ENCODE measurements around the gene PRR3. TPM values are rescaled to one million over a fixed set of nuclear protein-coding genes. Genes with fewer than 3 reads are reported as not detected.
A peak's percentile ranks its signal among the peaks of the same experiment; 100 is the strongest.

PRR3 gene
- polyA plus RNA-seq, 3 donors from 2014 or later, result 1.0 to 9.0 (median 3.6) TPM

- Mint-ChIP-seq H3K9me3 (no peaks in the 10 kb centered on the region), H3K27me3 (ENCODE audit: low read depth in 3 of 3) (peaks cover 10 to 12% (median 11%) of the 10 kb centered on the region in 3 donors), H3K36me3 (peaks cover under 1 to 3% (median 3%) of the 10 kb centered on the region in 3 donors), H3K4me1 (peaks cover 37 to 40% of the 10 kb centered on the region in 2 donors), H3K27ac (peak overlapping the region in 3 of 6 donors; percentile 39 to 86 (median 62)), H3K4me3 (peak overlapping the region in 1 of 5 donors; percentile 69)
- DNase-seq, result peak in 1 of 3 donors; percentile 70
Observed at GRCh38 chr6:30568245-30568644, 11.2 kb downstream of the PRR3 start.

GRCh38 chr6:30570263-30570662 is 13.2 kb downstream of the PRR3 start:
- no peak for DNase-seq
- H3K4me3 Mint-ChIP-seq, result peak overlapping the region; percentile 96 to 100 (median 99)
- peaks cover 0 to 3% (median 3%) of the 10 kb centered on the region in 3 donors for H3K36me3 Mint-ChIP-seq
- H3K27me3 Mint-ChIP-seq (ENCODE audit: low read depth in 3 of 3), result peaks cover 10 to 12% (median 11%) of the 10 kb centered on the region in 3 donors
- no peaks in the 10 kb centered on the region for H3K9me3 Mint-ChIP-seq
- peak overlapping the region; percentile 99 to 100 (median 100) for H3K27ac Mint-ChIP-seq
- peaks cover 51 to 56% of the 10 kb centered on the region in 2 donors for H3K4me1 Mint-ChIP-seq

- DNase-seq, result no peak
- H3K4me1 Mint-ChIP-seq, result peaks cover 51 to 56% of the 10 kb centered on the region in 2 donors
- peak overlapping the region; percentile 99 to 100 (median 100) for H3K27ac Mint-ChIP-seq
- H3K9me3 Mint-ChIP-seq, result no peaks in the 10 kb centered on the region
- peak overlapping the region; percentile 96 to 100 (median 99) for H3K4me3 Mint-ChIP-seq
- peaks cover 10 to 12% (median 11%) of the 10 kb centered on the region in 3 donors for H3K27me3 Mint-ChIP-seq (ENCODE audit: low read depth in 3 of 3)
- peaks cover 0 to 3% (median 3%) of the 10 kb centered on the region in 3 donors for H3K36me3 Mint-ChIP-seq
Observed at GRCh38 chr6:30570740-30571074, 13.6 kb downstream of the PRR3 start.

- DNase-seq, result peak; percentile 99 to 100 (median 100)
- Mint-ChIP-seq H3K4me1 (peaks cover 51 to 57% of the 10 kb centered on the region in 2 donors), H3K27ac (peak within 1 kb of the TSS; percentile 99 to 100 (median 100))
Observed at GRCh38 chr6:30571075-30571761, 14.1 kb downstream of the PRR3 start, which contains the start of gene ABCF1. Gene ABCF1 (plus strand): TSS chr6:30571442. CDS start chr6:30571488, 46 bp downstream.

GRCh38 chr6:30571762-30572082 is 14.6 kb downstream of the PRR3 start:
- Mint-ChIP-seq H3K27ac (peak overlapping the region; percentile 99 to 100 (median 100)), H3K9me3 (no peaks in the 10 kb centered on the region), H3K36me3 (peaks cover 0 to 6% (median 6%) of the 10 kb centered on the region in 3 donors), H3K4me3 (peak overlapping the region; percentile 96 to 100 (median 99)), H3K27me3 (ENCODE audit: low read depth in 3 of 3) (peaks cover 8 to 13% (median 12%) of the 10 kb centered on the region in 3 donors), H3K4me1 (peaks cover 55 to 62% of the 10 kb centered on the region in 2 donors)
- no peak for DNase-seq

More at GRCh38 chr6:30571075-30571761, 14.1 kb downstream of the PRR3 start, which contains the start of gene ABCF1:
- Mint-ChIP-seq H3K36me3 (peaks cover 0 to 3% (median 3%) of the 10 kb centered on the region in 3 donors), H3K4me3 (peak within 1 kb of the TSS; percentile 96 to 100 (median 99)), H3K27me3 (ENCODE audit: low read depth in 3 of 3) (peaks cover 10 to 12% (median 11%) of the 10 kb centered on the region in 3 donors), H3K9me3 (no peaks in the 10 kb centered on the region)

GRCh38 chr6:30572148-30572547 is 15.1 kb downstream of the PRR3 start:
- peaks cover 3 to 11% (median 10%) of the 10 kb centered on the region in 3 donors for H3K36me3 Mint-ChIP-seq
- no peaks in the 10 kb centered on the region for H3K9me3 Mint-ChIP-seq
- peaks cover 59 to 66% of the 10 kb centered on the region in 2 donors for H3K4me1 Mint-ChIP-seq
- H3K4me3 Mint-ChIP-seq, result peak overlapping the region; percentile 96 to 100 (median 99)
- no peak for DNase-seq
- H3K27me3 Mint-ChIP-seq (ENCODE audit: low read depth in 3 of 3), result peaks cover 8 to 14% (median 12%) of the 10 kb centered on the region in 3 donors
- H3K27ac Mint-ChIP-seq, result peak overlapping the region; percentile 99 to 100 (median 100)

- H3K36me3 Mint-ChIP-seq, result peaks cover 13 to 20% (median 20%) of the 10 kb centered on the region in 3 donors
- peak overlapping the region; percentile 2 to 31 (median 13) for H3K4me3 Mint-ChIP-seq
- no peak for DNase-seq
- peaks cover 61 to 69% of the 10 kb centered on the region in 2 donors for H3K4me1 Mint-ChIP-seq
- H3K27me3 Mint-ChIP-seq (ENCODE audit: low read depth in 3 of 3), result peaks cover 8 to 14% (median 12%) of the 10 kb centered on the region in 3 donors
- H3K27ac Mint-ChIP-seq, result peak overlapping the region; percentile 15 to 100 (median 100)
- H3K9me3 Mint-ChIP-seq, result no peaks in the 10 kb centered on the region
Observed at GRCh38 chr6:30573113-30573512, 16.0 kb downstream of the PRR3 start.

GRCh38 chr6:30578051-30578450 is 21.0 kb downstream of the PRR3 start:
- Mint-ChIP-seq H3K4me3 (no peak overlapping the region), H3K27ac (peak overlapping the region in 1 of 6 donors; percentile 42), H3K27me3 (ENCODE audit: low read depth in 3 of 3) (peaks cover 0 to 9% (median 2%) of the 10 kb centered on the region in 3 donors), H3K9me3 (no peaks in the 10 kb centered on the region), H3K4me1 (peaks cover 26 to 31% of the 10 kb centered on the region in 2 donors), H3K36me3 (peaks cover 38 to 54% (median 41%) of the 10 kb centered on the region in 3 donors)
- DNase-seq, result no peak

- H3K4me1 Mint-ChIP-seq, result no peaks in the 10 kb centered on the region
- peak overlapping the region in 3 of 6 donors; percentile 17 to 48 (median 40) for H3K27ac Mint-ChIP-seq
- H3K36me3 Mint-ChIP-seq, result peaks cover 20 to 72% (median 33%) of the 10 kb centered on the region in 3 donors
- no peaks in the 10 kb centered on the region for H3K9me3 Mint-ChIP-seq
- H3K27me3 Mint-ChIP-seq (ENCODE audit: low read depth in 3 of 3), result peaks cover 0 to 8% (median 5%) of the 10 kb centered on the region in 3 donors
- no peak overlapping the region for H3K4me3 Mint-ChIP-seq
- DNase-seq, result no peak
Observed at GRCh38 chr6:30583921-30584320, 26.8 kb downstream of the PRR3 start.

GRCh38 chr6:30589754-30590358 is 32.8 kb downstream of the PRR3 start:
- H3K27ac Mint-ChIP-seq, result peak overlapping the region in 3 of 6 donors; percentile 12 to 72 (median 55)
- H3K4me1 Mint-ChIP-seq, result peaks cover 0 to 13% of the 10 kb centered on the region in 2 donors
- H3K4me3 Mint-ChIP-seq, result no peak overlapping the region
- peaks cover 10 to 61% (median 31%) of the 10 kb centered on the region in 3 donors for H3K36me3 Mint-ChIP-seq
- H3K9me3 Mint-ChIP-seq, result no peaks in the 10 kb centered on the region
- no peak for DNase-seq
- H3K27me3 Mint-ChIP-seq (ENCODE audit: low read depth in 3 of 3), result peaks cover 0 to 6% (median 1%) of the 10 kb centered on the region in 3 donors

- Mint-ChIP-seq H3K36me3 (peaks cover 10 to 56% (median 31%) of the 10 kb centered on the region in 3 donors), H3K27ac (peak overlapping the region in 4 of 6 donors; percentile 30 to 72 (median 55)), H3K4me3 (no peak overlapping the region), H3K4me1 (peaks cover 0 to 16% of the 10 kb centered on the region in 2 donors), H3K27me3 (ENCODE audit: low read depth in 3 of 3) (peaks cover 0 to 6% (median 1%) of the 10 kb centered on the region in 3 donors), H3K9me3 (no peaks in the 10 kb centered on the region)
- DNase-seq, result no peak
Observed at GRCh38 chr6:30590509-30590908, 33.4 kb downstream of the PRR3 start.

GRCh38 chr6:30591008-30591407 is 33.9 kb downstream of the PRR3 start:
- no peak for DNase-seq
- peaks cover 0 to 18% of the 10 kb centered on the region in 2 donors for H3K4me1 Mint-ChIP-seq
- peaks cover 10 to 53% (median 31%) of the 10 kb centered on the region in 3 donors for H3K36me3 Mint-ChIP-seq
- no peaks in the 10 kb centered on the region for H3K9me3 Mint-ChIP-seq
- no peak overlapping the region for H3K4me3 Mint-ChIP-seq
- H3K27me3 Mint-ChIP-seq (ENCODE audit: low read depth in 3 of 3), result peaks cover 0 to 6% (median 1%) of the 10 kb centered on the region in 3 donors
- peak overlapping the region in 3 of 6 donors; percentile 30 to 72 (median 55) for H3K27ac Mint-ChIP-seq

- no peak overlapping the region for H3K4me3 Mint-ChIP-seq
- peaks cover 0 to 6% (median under 1%) of the 10 kb centered on the region in 3 donors for H3K27me3 Mint-ChIP-seq (ENCODE audit: low read depth in 3 of 3)
- H3K27ac Mint-ChIP-seq, result peak overlapping the region in 4 of 6 donors; percentile 24 to 73 (median 39)
- peaks cover 3 to 23% of the 10 kb centered on the region in 2 donors for H3K4me1 Mint-ChIP-seq
- no peaks in the 10 kb centered on the region for H3K9me3 Mint-ChIP-seq
- H3K36me3 Mint-ChIP-seq, result peaks cover 10 to 44% (median 25%) of the 10 kb centered on the region in 3 donors
- no peak for DNase-seq
Observed at GRCh38 chr6:30592287-30592686, 35.2 kb downstream of the PRR3 start.
